HUES64 (cell line): ENCODE data around the gene CHRNG.

Source experiments
- H3K27ac ChIP-seq: 2 replicates; pipeline ENCODE4 v1.7.0; 2013; ENCODE audit warnings: low read depth, low read length, inconsistent platforms
- H3K27me3 ChIP-seq: 2 replicates; pipeline ENCODE4 v1.6.1; 2013; ENCODE audit warnings: mild to moderate bottlenecking, low read length; ENCODE audit not compliant: insufficient read depth
- H3K36me3 ChIP-seq: 2 replicates; pipeline ENCODE4 v1.6.1; 2013; ENCODE audit warnings: mild to moderate bottlenecking, low read length; ENCODE audit not compliant: insufficient read depth
- H3K4me1 ChIP-seq: 2 replicates; pipeline ENCODE4 v1.6.1; 2013; ENCODE audit warnings: mild to moderate bottlenecking, low read length, moderate library complexity; ENCODE audit not compliant: insufficient read depth
- H3K4me3 ChIP-seq: 2 replicates; pipeline ENCODE4 v1.5.1; 2013; ENCODE audit warnings: mild to moderate bottlenecking, low read length, moderate library complexity
- H3K9ac ChIP-seq: 2 replicates; pipeline ENCODE4 v1.6.1; 2013; ENCODE audit warnings: mild to moderate bottlenecking, low read depth, low read length
- H3K9me3 ChIP-seq: 2 replicates; pipeline ENCODE4 v1.6.1; 2013; ENCODE audit warnings: low read depth, low read length; ENCODE audit not compliant: insufficient read depth
- WGBS: fragments of 150-250, 120-280 bp; methylation state at CpG from one replicate; pipeline ENCODE4 v1.1.7; 2013; ENCODE audit warnings: missing lambda C conversion rate; 5-methylcytosine and 5-hydroxymethylcytosine counted together

The CHRNG gene

GRCh38 chr2:232496501-232497270 lies 42.8 kb upstream of the CHRNG start:
- Histone ChIP-seq H3K36me3 (no peaks in the 10 kb centered on the region), H3K27me3 (peaks cover 23% of the 10 kb centered on the region), H3K27ac (no peak overlapping the region), H3K4me1 (0 out of 2 replicates have a peak, but pooled peaks cover under 1% of the 10 kb centered on the region), H3K4me3 (no peak overlapping the region), H3K9ac (no peak overlapping the region), H3K9me3 (no peaks in the 10 kb centered on the region)
- 84% methylated on average over 20 of the region's 20 CpGs for WGBS

DNA sequence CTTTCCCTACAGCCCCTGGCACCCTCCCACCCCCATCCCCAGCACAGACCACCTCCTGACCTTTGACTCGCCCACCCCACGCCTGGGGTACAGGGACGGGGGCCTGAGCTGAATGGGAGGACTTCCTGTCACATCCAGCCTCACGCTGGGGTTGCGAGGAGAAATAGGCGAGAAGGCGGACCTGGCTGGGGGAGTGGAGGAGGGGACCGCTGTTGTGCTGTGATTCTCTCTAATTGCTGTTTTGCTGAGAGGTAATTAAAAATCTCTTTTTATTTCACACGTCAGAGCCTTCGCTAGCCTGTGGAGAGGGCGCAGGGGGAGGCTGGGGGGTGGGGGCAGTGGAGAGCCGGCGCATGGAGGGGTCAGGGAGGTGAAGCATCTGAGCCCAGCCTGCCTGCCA lies 42.1 kb upstream of the CHRNG start:
- 68% methylated on average over 13 of the region's 13 CpGs for WGBS
- H3K4me3 ChIP-seq: no peak overlapping the region
- no peak overlapping the region for H3K27ac ChIP-seq
- H3K36me3 ChIP-seq: no peaks in the 10 kb centered on the region
- no peak overlapping the region for H3K9ac ChIP-seq
- H3K4me1 ChIP-seq: 0 out of 2 replicates have a peak, but pooled peaks cover 3% of the 10 kb centered on the region
- H3K9me3 ChIP-seq: no peaks in the 10 kb centered on the region
- H3K27me3 ChIP-seq: peaks cover 28% of the 10 kb centered on the region

DNA sequence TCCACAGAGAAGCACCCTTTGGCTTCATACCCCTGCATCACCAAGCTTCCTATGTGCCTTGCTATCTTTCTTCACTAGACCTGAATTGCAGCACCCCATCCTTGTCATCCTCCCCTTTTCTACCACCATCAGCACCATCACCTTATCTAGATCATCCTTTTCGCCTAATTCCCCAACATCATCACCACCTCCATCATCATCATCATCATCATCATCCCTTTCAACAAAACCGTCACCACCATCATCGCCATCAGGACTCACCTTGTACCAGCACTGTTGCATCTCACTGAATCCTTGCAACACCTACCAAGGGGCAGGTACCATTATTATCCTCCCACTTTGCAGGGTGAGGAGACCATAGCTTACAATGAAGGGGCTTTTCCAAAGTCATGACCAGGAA lies 41.0 kb upstream of the CHRNG start:
- 94% methylated on average over 3 of the region's 3 CpGs for WGBS
- Histone ChIP-seq H3K9me3 (no peaks in the 10 kb centered on the region), H3K27ac (no peak overlapping the region), H3K36me3 (no peaks in the 10 kb centered on the region), H3K9ac (no peak overlapping the region), H3K4me1 (peaks cover 6% of the 10 kb centered on the region; the same call in 1 of the 2 replicates), H3K4me3 (no peak overlapping the region), H3K27me3 (peaks cover 38% of the 10 kb centered on the region)

GRCh38 chr2:232501331-232501771 lies 38.1 kb upstream of the CHRNG start:
- H3K27ac ChIP-seq: no peak overlapping the region
- H3K36me3 ChIP-seq: no peaks in the 10 kb centered on the region
- H3K27me3 ChIP-seq: peaks cover 67% of the 10 kb centered on the region
- peaks cover 16% of the 10 kb centered on the region for H3K4me1 ChIP-seq
- H3K9me3 ChIP-seq: no peaks in the 10 kb centered on the region
- no peak overlapping the region for H3K9ac ChIP-seq
- H3K4me3 ChIP-seq: no peak overlapping the region
- WGBS: 68% methylated on average over 9 of the region's 9 CpGs

- Histone ChIP-seq H3K4me3 (peak overlapping the region; percentile 66), H3K9me3 (no peaks in the 10 kb centered on the region), H3K27ac (no peak overlapping the region), H3K36me3 (no peaks in the 10 kb centered on the region), H3K27me3 (peaks cover 73% of the 10 kb centered on the region), H3K9ac (no peak overlapping the region), H3K4me1 (peaks cover 16% of the 10 kb centered on the region)
- WGBS: 27% methylated on average over 10 of the region's 10 CpGs
Measured at GRCh38 chr2:232501794-232502390, 37.6 kb upstream of the CHRNG start.

DNA sequence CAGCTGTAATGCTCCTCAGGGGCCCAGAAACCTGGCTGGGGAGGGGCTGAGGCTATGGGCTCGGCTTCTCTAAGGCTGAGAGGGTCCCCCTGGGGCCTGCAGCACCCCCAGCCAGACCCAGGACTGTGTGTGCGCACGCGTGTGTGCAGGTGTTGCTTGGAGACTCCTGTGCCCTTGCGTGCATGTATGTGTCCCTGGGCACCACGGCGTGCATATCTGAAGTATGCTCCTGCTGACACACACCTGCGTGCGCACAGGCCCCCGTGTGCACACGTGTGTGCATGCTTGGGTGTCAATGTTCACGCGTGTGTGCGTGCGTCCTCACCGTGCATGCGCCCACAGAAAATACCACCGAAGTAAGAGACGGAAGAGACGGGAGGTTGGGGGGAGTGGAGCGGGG lies 37.0 kb upstream of the CHRNG start:
- H3K9me3 ChIP-seq: no peaks in the 10 kb centered on the region
- H3K27me3 ChIP-seq: peaks cover 78% of the 10 kb centered on the region
- H3K9ac ChIP-seq: no peak overlapping the region; the same call in 1 of the 2 replicates
- H3K4me3 ChIP-seq: peak overlapping the region; percentile 66
- no peaks in the 10 kb centered on the region for H3K36me3 ChIP-seq
- no peak overlapping the region for H3K27ac ChIP-seq
- WGBS: 3% methylated on average over 15 of the region's 21 CpGs
- H3K4me1 ChIP-seq: peaks cover 16% of the 10 kb centered on the region

GRCh38 chr2:232502911-232503808 lies 36.3 kb upstream of the CHRNG start:
- no peaks in the 10 kb centered on the region for H3K9me3 ChIP-seq
- H3K9ac ChIP-seq: no peak overlapping the region
- peak overlapping the region; percentile 66 for H3K4me3 ChIP-seq
- WGBS: 1% methylated on average over 75 of the region's 75 CpGs
- peaks cover 16% of the 10 kb centered on the region for H3K4me1 ChIP-seq
- H3K27me3 ChIP-seq: peaks cover 81% of the 10 kb centered on the region
- no peak overlapping the region for H3K27ac ChIP-seq
- no peaks in the 10 kb centered on the region for H3K36me3 ChIP-seq

- WGBS: 21% methylated on average over 16 of the region's 16 CpGs
- peaks cover 81% of the 10 kb centered on the region for H3K27me3 ChIP-seq
Measured at GRCh38 chr2:232503809-232504323, 35.6 kb upstream of the CHRNG start.

GRCh38 chr2:232504438-232504837 lies 35.1 kb upstream of the CHRNG start:
- 86% methylated on average over 2 of the region's 2 CpGs for WGBS
- H3K9ac ChIP-seq: no peak overlapping the region
- peaks cover 16% of the 10 kb centered on the region for H3K4me1 ChIP-seq
- H3K36me3 ChIP-seq: no peaks in the 10 kb centered on the region
- no peak overlapping the region for H3K27ac ChIP-seq
- no peak overlapping the region for H3K4me3 ChIP-seq
- H3K27me3 ChIP-seq: peaks cover 79% of the 10 kb centered on the region
- H3K9me3 ChIP-seq: no peaks in the 10 kb centered on the region

More at GRCh38 chr2:232503809-232504323, 35.6 kb upstream of the CHRNG start:
- Histone ChIP-seq H3K36me3 (no peaks in the 10 kb centered on the region), H3K9ac (no peak overlapping the region), H3K4me1 (peaks cover 16% of the 10 kb centered on the region), H3K27ac (no peak overlapping the region), H3K9me3 (no peaks in the 10 kb centered on the region), H3K4me3 (peak overlapping the region; percentile 66)

GRCh38 chr2:232505856-232506255 lies 33.6 kb upstream of the CHRNG start:
- H3K27me3 ChIP-seq: peaks cover 70% of the 10 kb centered on the region
- H3K4me1 ChIP-seq: peaks cover 16% of the 10 kb centered on the region
- H3K9me3 ChIP-seq: no peaks in the 10 kb centered on the region
- no peaks in the 10 kb centered on the region for H3K36me3 ChIP-seq
- H3K9ac ChIP-seq: no peak overlapping the region
- H3K27ac ChIP-seq: no peak overlapping the region
- 30% methylated on average over 10 of the region's 10 CpGs for WGBS
- no peak overlapping the region for H3K4me3 ChIP-seq
